Keratinocyte (primary cell): ENCODE results near the gene ALG5. TPM values are rescaled to one million over a fixed set of nuclear protein-coding genes. Genes with fewer than 3 reads are reported as not detected.

ENCODE experiments used
- DNase-seq: peaks from one replicate; pipeline ENCODE4 v3.0.0-alpha.2; 2011; ENCODE audit warnings: low read depth, missing footprints, low spot score
- FAIRE-seq: peaks from 2 replicates; lab custom pipeline; 2011; peaks lifted over from hg19 to GRCh38; lab: Jason Lieb, UNC
- H2AFZ ChIP-seq: 2 replicates; pipeline ENCODE4 v1.6.0; 2012; ENCODE audit warnings: low read length, control low read depth, inconsistent platforms; ENCODE audit not compliant: control insufficient read depth
- H3K27ac ChIP-seq: 2 replicates; pipeline ENCODE4 v1.5.1; 2011; ENCODE audit warnings: low read length; ENCODE audit not compliant: control insufficient read depth, insufficient read depth
- H3K27me3 ChIP-seq: 3 replicates; pipeline ENCODE4 v1.6.0; 2011; ENCODE audit warnings: low read length; ENCODE audit not compliant: control insufficient read depth, insufficient read depth; ENCODE audit errors: extremely low read depth
- H3K36me3 ChIP-seq, 2 experiments: 2 replicates in 1 of 2; 3 replicates in 1 of 2; pipeline ENCODE4 v1.5.1; 2011; ENCODE audit warnings: low read length in 2 of 2, mild to moderate bottlenecking in 1 of 2; ENCODE audit not compliant: control insufficient read depth in 2 of 2, insufficient read depth in 2 of 2; ENCODE audit errors: extremely low read depth in 1 of 2
- H3K4me1 ChIP-seq: 3 replicates; pipeline ENCODE4 v1.5.1; 2011; ENCODE audit warnings: low read length; ENCODE audit not compliant: control insufficient read depth, insufficient read depth; ENCODE audit errors: extremely low read depth
- H3K4me2 ChIP-seq: 3 replicates; pipeline ENCODE4 v1.6.0; 2011; ENCODE audit warnings: low read depth, low read length; ENCODE audit not compliant: control insufficient read depth, insufficient read depth; ENCODE audit errors: extremely low read depth
- H3K4me3 ChIP-seq, 3 experiments: fragments of 200-600 bp in 1 of 3; sonication (generic) in 1 of 3; 2 replicates in 2 of 3; 3 replicates in 1 of 3; pipeline ENCODE4 v1.5.1; 2011 to 2016; ENCODE audit warnings: low read length in 3 of 3, mild to moderate bottlenecking in 3 of 3, control low read depth in 2 of 3, inconsistent platforms in 1 of 3, low read depth in 1 of 3, mixed read lengths in 1 of 3, mixed run types in 1 of 3, moderate library complexity in 1 of 3; ENCODE audit not compliant: control insufficient read depth in 2 of 3, insufficient read depth in 2 of 3; ENCODE audit errors: extremely low read depth in 1 of 3
- H3K79me2 ChIP-seq: 2 replicates; pipeline ENCODE4 v1.6.0; 2012; ENCODE audit warnings: low read length; ENCODE audit not compliant: control insufficient read depth, insufficient read depth
- H3K9ac ChIP-seq: 3 replicates; pipeline ENCODE4 v1.6.0; 2011; ENCODE audit warnings: low read length; ENCODE audit not compliant: control insufficient read depth, insufficient read depth; ENCODE audit errors: extremely low read depth
- H3K9me1 ChIP-seq: 3 replicates; pipeline ENCODE4 v1.6.0; 2011; ENCODE audit warnings: low read length; ENCODE audit not compliant: control insufficient read depth, insufficient read depth; ENCODE audit errors: extremely low read depth
- H3K9me3 ChIP-seq: 2 replicates; pipeline ENCODE4 v1.5.1; 2012; ENCODE audit warnings: low read depth, low read length; ENCODE audit not compliant: control insufficient read depth
- H4K20me1 ChIP-seq: 3 replicates; pipeline ENCODE4 v1.6.0; 2011; ENCODE audit warnings: low read length; ENCODE audit not compliant: control insufficient read depth, insufficient read depth; ENCODE audit errors: extremely low read depth
- CTCF ChIP-seq, 3 experiments: IDR thresholded peaks in 1 of 3; conservative IDR thresholded peaks in 1 of 3; optimal IDR thresholded peaks in 1 of 3; 2 replicates in 2 of 3; 3 replicates in 1 of 3; pipeline versions ENCODE3 to v1.5.1; 2011; ENCODE audit warnings: low read length in 3 of 3, mild to moderate bottlenecking in 3 of 3, moderate library complexity in 2 of 3, control low read depth in 1 of 3, inconsistent platforms in 1 of 3; ENCODE audit not compliant: insufficient read depth in 2 of 3; ENCODE audit errors: extremely low read depth in 1 of 3
- EZH2 ChIP-seq: IDR thresholded peaks from one replicate; pipeline ENCODE4 v1.6.1; 2012; ENCODE audit warnings: inconsistent platforms, mild to moderate bottlenecking, low read length, moderate library complexity
- dilution Hi-C: fragments of 300-500 bp; cut with MboI; formaldehyde crosslinking; loops from one replicate; pipeline ENCODE4 v1.7.0; 2020; ENCODE audit warnings: low sequenced_read_pairs; ENCODE audit not compliant: extremely low pct_ligation_motif_present
- polyA plus RNA-seq, 5 experiments: library from polyadenylated mRNA; depleted of rRNA in 3 of 5; stranded (reverse) in 3 of 5; stranded (forward) in 1 of 5; unstranded in 1 of 5; fragments of >200 nt; gene quantifications; 1 replicate in 1 of 5; 2 replicates in 3 of 5; 3 replicates in 1 of 5; pipeline versions ENCODE4 v1.2.1 to v1.2.3, GENCODE V29; 2011 to 2012; ENCODE audit warnings: missing spikeins in 2 of 5, low read depth in 1 of 5, low replicate concordance in 1 of 5

The ALG5 gene
- polyA plus RNA-seq, 1 donor (not counting 4 experiments of a cell fraction or from before 2014, with no cell fraction given), result 63.9 TPM

- dilution Hi-C loops, result no loop called here
- Histone ChIP-seq H2AFZ (peak overlapping the region; percentile 5), H3K79me2 (peaks cover 58% of the 10 kb centered on the region)
These were observed 1.3 kb downstream of the ALG5 start for GRCh38 chr13:36997716-36998427.

GRCh38 chr13:36992362-36992761, 6.8 kb downstream of the ALG5 start:
- FAIRE-seq, result no peak
- H4K20me1 ChIP-seq, result peaks cover 3% of the 10 kb centered on the region
- H3K9me1 ChIP-seq, result no peaks in the 10 kb centered on the region
- no peak for DNase-seq
- no peak overlapping the region for H3K4me3 ChIP-seq
- TF ChIP-seq EZH2 (no peak), CTCF (optimal IDR thresholded peaks at IDR 0.05 in 1 of 3, IDR thresholded peaks at IDR 0.05 in 1 of 3, conservative IDR thresholded peaks at IDR 0.05 in 1 of 3; ENCODE audit: extremely low read depth in 1 of 3, insufficient read depth in 2 of 3, low read length in 3 of 3) (no peak)
- no peak overlapping the region for H3K9ac ChIP-seq
- H3K27ac ChIP-seq, result no peak overlapping the region
- peaks cover 27% of the 10 kb centered on the region for H3K79me2 ChIP-seq
- no peaks in the 10 kb centered on the region for H3K9me3 ChIP-seq
- dilution Hi-C loops, result no loop called here
- no peak overlapping the region for H2AFZ ChIP-seq
- H3K27me3 ChIP-seq, result no peaks in the 10 kb centered on the region
- H3K36me3 ChIP-seq, result peaks cover 24 to 39% of the 10 kb centered on the region in 2 experiments
- H3K4me1 ChIP-seq, result peaks cover 5% of the 10 kb centered on the region
- no peak overlapping the region for H3K4me2 ChIP-seq

More at GRCh38 chr13:36997716-36998427, 1.3 kb downstream of the ALG5 start:
- no peaks in the 10 kb centered on the region for H3K9me1 ChIP-seq
- peaks cover 7 to 10% of the 10 kb centered on the region in 2 experiments for H3K36me3 ChIP-seq
- H3K4me1 ChIP-seq, result peaks cover 10% of the 10 kb centered on the region
- peak overlapping the region; percentile 75 for H3K4me2 ChIP-seq
- H3K9me3 ChIP-seq, result no peaks in the 10 kb centered on the region
- H3K27me3 ChIP-seq, result no peaks in the 10 kb centered on the region
- TF ChIP-seq EZH2 (no peak), CTCF (optimal IDR thresholded peaks at IDR 0.05 in 1 of 3, IDR thresholded peaks at IDR 0.05 in 1 of 3, conservative IDR thresholded peaks at IDR 0.05 in 1 of 3; ENCODE audit: extremely low read depth in 1 of 3, insufficient read depth in 2 of 3, low read length in 3 of 3) (no peak)
- peaks cover 3% of the 10 kb centered on the region for H4K20me1 ChIP-seq
- H3K9ac ChIP-seq, result peak overlapping the region; percentile 99
- DNase-seq, result no peak
- FAIRE-seq, result no peak
- peak overlapping the region; percentile 92 for H3K27ac ChIP-seq
- H3K4me3 ChIP-seq, result peak overlapping the region; percentile 91 to 95 (median 91)
